Tibial artery (tissue), 4 donors: ENCODE data around the gene MED1.

Source experiments
- DNase-seq, 2 donors: peaks; one replicate each; pipeline ENCODE4 v3.0.0-alpha.2; 2019
- H3K27ac ChIP-seq, 2 donors: fragments of 200-600 bp; sonication (generic) in 1 of 2; 1 replicate in 1 of 2; 2 replicates in 1 of 2; pipeline ENCODE4 v1.5.1; 2018 to 2019; ENCODE audit warnings: mild to moderate bottlenecking in 1 of 2
- H3K27me3 ChIP-seq, 2 donors: fragments of 200-600 bp; sonication (generic) in 1 of 2; one replicate each; pipeline versions ENCODE4 v1.5.1 to v1.6.0; 2016 to 2019
- H3K36me3 ChIP-seq, 3 donors: fragments of 200-600 bp; sonication (generic) in 2 of 3; one replicate each; pipeline ENCODE4 v1.5.1; 2016 to 2019; ENCODE audit warnings: mild to moderate bottlenecking in 2 of 3
- H3K4me1 ChIP-seq, 4 donors: fragments of 200-600 bp; sonication (generic) in 2 of 4; 1 replicate in 3 of 4; 2 replicates in 1 of 4; pipeline ENCODE4 v1.5.1; 2016 to 2019
- H3K4me3 ChIP-seq, 2 donors: fragments of 200-600 bp; sonication (generic) in 1 of 2; 1 replicate in 1 of 2; 2 replicates in 1 of 2; pipeline ENCODE4 v1.5.1; 2018 to 2019; ENCODE audit warnings: mild to moderate bottlenecking in 2 of 2
- H3K9me3 ChIP-seq, 3 donors: fragments of 200-600 bp; sonication (generic) in 1 of 3; one replicate each; pipeline ENCODE4 v1.5.1; 2016 to 2019
- CTCF ChIP-seq, 2 experiments: fragments of 200-600 bp in 1 of 2; fragments of 450-650 bp in 1 of 2; IDR thresholded peaks; one replicate each; pipeline ENCODE4 v1.5.1; 2017 to 2019; ENCODE audit warnings: antibody characterized with exemption in 2 of 2, mild to moderate bottlenecking in 1 of 2, moderate library complexity in 1 of 2
- intact Hi-C: fragments of 100-400 bp; cut with DNase I; formaldehyde crosslinking; loops from one replicate; pipeline ENCODE4 v1.15.0; 2023; ENCODE audit warnings: low total_unique reads

Gene MED1

DNA sequence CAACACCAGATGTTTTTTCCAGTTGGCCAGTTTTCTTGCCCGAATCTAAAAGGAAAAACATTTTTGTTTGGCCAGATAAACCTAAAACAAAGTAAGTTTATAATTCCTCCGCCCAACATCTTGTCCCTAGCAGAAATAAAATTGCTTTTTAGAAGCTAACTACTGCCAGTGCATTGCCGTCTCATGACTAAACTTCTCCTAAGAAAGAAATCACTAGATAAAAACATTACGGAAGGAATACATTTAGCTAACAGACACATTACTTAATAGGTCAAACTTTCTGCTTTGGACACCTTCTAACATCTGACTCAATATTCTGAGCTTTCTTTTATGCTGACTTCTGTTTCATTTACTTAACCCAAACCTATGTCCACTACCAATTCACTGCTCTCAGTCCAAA lies 85.8 kb downstream of the MED1 start:
- Histone ChIP-seq H3K27me3 (no peaks in the 10 kb centered on the region), H3K27ac (peak overlapping the region; percentile 60 to 62), H3K4me1 (peaks cover 0 to 46% (median 23%) of the 10 kb centered on the region in 4 donors), H3K36me3 (no peaks in the 10 kb centered on the region), H3K4me3 (no peak overlapping the region), H3K9me3 (no peaks in the 10 kb centered on the region)
- DNase-seq = no peak
- TF ChIP-seq CTCF (IDR thresholded peaks at IDR 0.05) = no peak
- intact Hi-C loops = no loop called here

- Histone ChIP-seq H3K4me3 (no peak overlapping the region), H3K4me1 (peaks cover 0 to 46% (median 23%) of the 10 kb centered on the region in 4 donors), H3K36me3 (no peaks in the 10 kb centered on the region), H3K9me3 (no peaks in the 10 kb centered on the region), H3K27me3 (no peaks in the 10 kb centered on the region), H3K27ac (peak overlapping the region; percentile 60 to 62)
- intact Hi-C loops = no loop called here
- no peak for DNase-seq
- TF ChIP-seq CTCF (IDR thresholded peaks at IDR 0.05) = no peak
Observed at GRCh38 chr17:39364236-39365025, 86.6 kb downstream of the MED1 start.

GRCh38 chr17:39361064-39361463 lies 90.0 kb downstream of the MED1 start:
- no peak for DNase-seq
- no peaks in the 10 kb centered on the region for H3K9me3 ChIP-seq
- no peak for TF ChIP-seq CTCF (IDR thresholded peaks at IDR 0.05)
- no peaks in the 10 kb centered on the region for H3K36me3 ChIP-seq
- H3K27me3 ChIP-seq = no peaks in the 10 kb centered on the region
- H3K4me1 ChIP-seq = peaks cover 0 to 48% (median 21%) of the 10 kb centered on the region in 4 donors
- H3K4me3 ChIP-seq = no peak overlapping the region
- intact Hi-C loops = no loop called here
- no peak overlapping the region for H3K27ac ChIP-seq

DNA sequence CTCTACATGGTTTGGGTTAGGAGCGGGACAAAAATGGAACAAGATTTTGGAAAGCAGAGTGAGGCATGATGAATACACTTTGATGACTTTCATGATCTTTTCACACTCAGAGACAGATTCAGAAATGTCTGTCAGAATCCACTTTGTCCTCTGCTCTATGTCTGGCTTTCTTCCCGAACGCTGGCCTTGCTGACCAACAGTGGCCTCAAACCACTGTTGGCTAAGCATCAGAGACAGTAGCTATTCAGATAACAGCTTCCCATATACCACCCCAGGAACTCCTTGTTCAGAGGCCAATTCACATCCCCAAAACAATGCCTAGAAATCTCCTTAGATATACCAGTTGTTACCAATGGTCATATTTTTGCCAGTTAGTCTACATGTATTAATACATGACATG lies 90.5 kb downstream of the MED1 start:
- H3K36me3 ChIP-seq = no peaks in the 10 kb centered on the region
- H3K9me3 ChIP-seq = no peaks in the 10 kb centered on the region
- H3K4me1 ChIP-seq = peaks cover 0 to 43% (median 15%) of the 10 kb centered on the region in 4 donors
- intact Hi-C loops = no loop called here
- H3K27me3 ChIP-seq = no peaks in the 10 kb centered on the region
- DNase-seq = no peak
- no peak for TF ChIP-seq CTCF (IDR thresholded peaks at IDR 0.05)
- no peak overlapping the region for H3K27ac ChIP-seq
- H3K4me3 ChIP-seq = no peak overlapping the region

DNA sequence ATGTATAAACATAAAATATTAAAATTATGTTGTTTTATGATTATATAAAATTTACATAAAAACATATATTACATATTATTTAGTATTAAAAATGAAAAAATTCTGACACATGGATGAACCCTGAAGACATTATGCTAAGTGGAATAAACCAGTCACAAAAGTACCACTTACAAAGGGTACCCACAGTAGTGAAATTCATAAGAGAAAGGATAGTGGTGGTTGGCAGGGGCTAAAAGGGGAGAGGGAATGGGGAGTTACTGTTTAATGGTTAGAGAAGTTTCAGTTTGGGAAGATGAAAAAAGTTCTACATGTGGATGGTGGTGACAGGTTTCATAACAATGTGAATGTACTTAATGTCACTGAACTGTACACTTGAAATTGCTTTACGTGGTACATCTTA lies 91.1 kb downstream of the MED1 start:
- Histone ChIP-seq H3K4me1 (peaks cover 0 to 38% (median 12%) of the 10 kb centered on the region in 4 donors), H3K36me3 (no peaks in the 10 kb centered on the region), H3K4me3 (no peak overlapping the region), H3K27me3 (no peaks in the 10 kb centered on the region), H3K27ac (no peak overlapping the region), H3K9me3 (no peaks in the 10 kb centered on the region)
- intact Hi-C loops = no loop called here
- TF ChIP-seq CTCF (IDR thresholded peaks at IDR 0.05) = no peak
- DNase-seq = no peak
